Ramos (cell line): ENCODE results near the gene EMCN.
"Not testable (repeated sequence)": the region's sequence is repeated elsewhere in the genome, so short reads cannot be mapped to it uniquely, and the experiment has no call there.

Experiments used
- in situ Hi-C: fragments of 300-500 bp; cut with MboI; formaldehyde crosslinking; loops from one replicate; pipeline ENCODE4 v1.14.3; 2022; ENCODE audit warnings: low sequenced_read_pairs; ENCODE audit not compliant: unreplicated experiment

Gene EMCN

DNA sequence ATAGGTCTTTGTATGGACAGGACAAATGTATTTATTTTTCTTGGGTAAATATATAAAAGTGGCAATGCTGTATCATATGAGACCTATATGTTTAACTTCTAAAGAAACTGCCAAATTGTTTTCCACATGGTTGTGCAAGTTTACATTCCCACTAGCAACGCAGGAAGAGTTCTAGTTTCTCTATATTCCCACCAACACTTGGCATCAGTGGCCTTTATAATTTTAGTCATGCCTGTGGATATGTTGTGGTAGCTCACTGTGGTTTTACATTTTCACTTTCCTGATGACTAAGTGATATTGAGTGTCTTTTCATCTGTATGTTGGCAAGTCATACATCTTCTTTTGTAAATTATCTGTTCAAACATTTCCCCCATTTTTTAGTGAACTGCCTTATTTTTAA lies 126.0 kb downstream of the EMCN start:
- in situ Hi-C loops, result no loop called here

DNA sequence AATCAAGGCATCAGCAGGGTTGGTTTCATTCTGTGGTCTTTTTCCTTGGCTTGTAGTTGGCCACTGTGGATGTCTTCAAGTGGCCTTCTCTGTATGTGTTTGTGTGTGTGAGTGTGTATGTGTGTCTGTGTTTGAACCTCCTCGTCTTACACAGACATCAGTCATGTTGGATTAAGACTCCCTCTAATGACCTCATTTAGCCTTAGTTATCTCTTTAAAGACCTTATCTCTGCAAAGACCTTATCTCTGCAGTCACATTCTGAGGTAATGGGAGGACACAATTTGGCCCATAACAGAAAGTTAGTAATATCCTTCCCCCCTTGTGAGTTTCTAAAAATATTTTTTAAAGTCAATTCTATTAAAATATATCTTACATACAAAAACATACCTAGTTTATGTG lies 126.7 kb downstream of the EMCN start:
- in situ Hi-C loops, result no loop called here

- in situ Hi-C loops, result no loop called here
These were observed 131.6 kb downstream of the EMCN start for GRCh38 chr4:100386270-100386669.

- in situ Hi-C loops, result not testable (repeated sequence)
These were observed 137.4 kb downstream of the EMCN start for GRCh38 chr4:100380401-100380800.

GRCh38 chr4:100379583-100380105 lies 138.2 kb downstream of the EMCN start:
- in situ Hi-C loops, result no loop called here

- in situ Hi-C loops, result no loop called here
These were observed 145.4 kb downstream of the EMCN start for GRCh38 chr4:100372432-100372831.

- in situ Hi-C loops, result no loop called here
These were observed 148.0 kb downstream of the EMCN start for GRCh38 chr4:100369871-100370270.

- in situ Hi-C loops, result no loop called here
These were observed 150.4 kb downstream of the EMCN start for GRCh38 chr4:100367451-100367850.

DNA sequence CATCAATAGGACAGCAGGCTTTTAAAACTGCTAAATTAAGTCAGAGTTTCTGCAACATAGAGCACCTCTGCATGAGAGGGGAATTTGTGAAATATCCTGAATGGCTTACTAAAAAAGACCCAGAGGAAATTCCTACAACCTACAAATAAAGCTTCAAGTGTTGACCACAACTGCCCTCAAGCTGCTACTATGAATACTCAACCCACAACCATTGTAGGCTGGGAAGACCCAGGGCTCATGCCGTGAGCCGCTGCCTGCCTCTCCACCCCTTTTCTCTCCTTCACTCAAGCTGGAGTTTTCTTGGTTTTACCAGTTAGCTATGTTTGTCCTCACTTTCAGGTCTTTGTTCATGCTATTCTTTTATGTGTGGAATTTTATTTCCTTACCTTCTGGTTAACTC lies 151.6 kb downstream of the EMCN start:
- in situ Hi-C loops, result no loop called here

DNA sequence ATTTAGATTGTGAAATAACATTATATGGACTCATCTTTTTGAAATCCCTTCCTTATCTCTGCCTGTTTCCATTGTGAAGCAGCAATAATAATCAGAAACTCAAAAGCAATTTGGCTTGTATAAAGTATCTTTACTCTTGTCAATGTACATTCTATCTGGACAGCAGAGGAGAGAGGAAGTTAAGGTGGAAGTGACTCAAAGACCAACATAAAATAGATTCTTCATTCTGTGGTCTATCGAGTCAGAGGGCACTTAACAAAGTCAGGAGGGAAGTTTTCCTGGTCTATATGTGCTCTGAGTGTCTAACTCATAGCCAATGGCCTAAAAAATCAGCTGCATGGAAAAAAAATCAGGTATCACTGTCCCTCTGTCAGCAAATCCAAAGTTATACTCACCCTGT lies 155.5 kb downstream of the EMCN start:
- in situ Hi-C loops, result no loop called here

DNA sequence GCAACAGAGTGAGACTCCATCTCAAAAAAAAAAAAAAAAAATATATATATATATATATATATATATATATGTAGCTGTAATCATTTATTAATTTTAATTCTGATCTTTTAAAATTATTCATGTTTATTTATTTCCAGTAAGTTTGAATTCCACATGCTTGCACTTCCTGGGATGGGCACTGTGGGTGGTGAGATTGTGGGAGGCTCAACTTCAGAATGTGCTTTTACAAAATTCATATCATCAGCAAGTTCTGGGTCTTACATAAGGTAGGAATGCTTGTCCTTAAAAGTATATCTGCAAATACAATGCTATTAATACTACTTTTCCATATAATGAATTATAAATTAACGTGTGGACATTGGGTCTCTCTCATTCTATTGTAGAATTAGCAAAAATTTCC lies 156.5 kb downstream of the EMCN start:
- in situ Hi-C loops, result no loop called here

DNA sequence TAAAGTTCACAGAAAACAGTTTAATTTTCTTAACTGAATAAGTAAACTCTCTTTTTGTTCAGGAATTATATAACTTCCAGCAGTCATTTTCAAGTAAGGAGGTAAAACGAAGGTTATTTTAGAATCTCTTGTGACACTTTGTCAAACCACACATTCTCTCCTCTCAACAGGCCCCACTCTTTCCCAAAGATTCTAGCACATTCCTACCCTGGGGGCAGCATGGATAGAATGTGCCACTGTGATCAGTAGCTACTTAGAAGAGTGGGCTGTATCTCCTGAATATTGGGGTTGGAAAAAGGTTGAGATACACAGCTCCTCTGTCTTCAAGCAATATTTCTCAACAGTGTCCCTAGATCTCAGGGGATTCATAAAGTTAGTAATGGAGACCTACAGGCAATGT lies 157.6 kb downstream of the EMCN start:
- in situ Hi-C loops, result no loop called here

DNA sequence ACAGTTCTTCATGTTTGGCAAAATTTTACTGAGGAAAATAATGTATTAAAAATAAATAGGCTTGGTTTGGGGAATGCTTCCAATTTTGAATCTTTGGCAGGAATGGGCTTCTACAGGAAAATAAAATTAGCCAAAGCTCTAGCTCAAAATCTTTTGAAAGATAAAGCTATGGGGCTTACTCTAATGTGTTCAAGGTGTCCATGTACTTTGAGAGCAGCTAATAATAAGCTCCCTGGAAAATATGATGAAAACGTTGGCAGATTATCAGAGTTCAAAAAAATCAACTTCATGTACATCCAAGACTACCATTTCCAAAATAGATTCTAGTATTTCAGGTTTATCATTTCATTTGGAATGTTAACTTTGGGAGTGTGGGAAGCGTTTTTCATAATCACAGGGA lies 158.4 kb downstream of the EMCN start:
- in situ Hi-C loops, result no loop called here

- in situ Hi-C loops, result no loop called here
These were observed 160.3 kb downstream of the EMCN start for GRCh38 chr4:100357542-100357941.

DNA sequence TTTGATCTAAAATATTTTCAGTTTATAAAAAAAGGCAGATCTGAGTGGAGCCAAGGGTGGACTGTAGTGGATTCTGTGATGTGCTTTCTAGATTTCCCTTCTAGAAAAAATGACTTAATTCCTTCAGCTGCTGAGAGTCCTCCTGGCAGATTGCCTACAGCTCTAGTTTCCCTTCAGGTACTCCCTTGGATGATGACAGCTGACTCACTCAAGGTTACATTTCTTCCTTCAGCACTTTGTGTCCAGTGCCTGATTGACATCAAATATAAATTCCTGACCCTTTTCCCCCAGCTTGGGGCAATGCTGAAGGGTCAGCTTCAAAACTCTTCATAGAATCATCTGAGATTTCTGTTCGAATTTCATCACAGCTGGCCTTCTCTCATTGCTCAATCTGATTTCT lies 161.7 kb downstream of the EMCN start:
- in situ Hi-C loops, result no loop called here

- in situ Hi-C loops, result not testable (repeated sequence)
These were observed 165.5 kb downstream of the EMCN start for GRCh38 chr4:100352352-100352751.

DNA sequence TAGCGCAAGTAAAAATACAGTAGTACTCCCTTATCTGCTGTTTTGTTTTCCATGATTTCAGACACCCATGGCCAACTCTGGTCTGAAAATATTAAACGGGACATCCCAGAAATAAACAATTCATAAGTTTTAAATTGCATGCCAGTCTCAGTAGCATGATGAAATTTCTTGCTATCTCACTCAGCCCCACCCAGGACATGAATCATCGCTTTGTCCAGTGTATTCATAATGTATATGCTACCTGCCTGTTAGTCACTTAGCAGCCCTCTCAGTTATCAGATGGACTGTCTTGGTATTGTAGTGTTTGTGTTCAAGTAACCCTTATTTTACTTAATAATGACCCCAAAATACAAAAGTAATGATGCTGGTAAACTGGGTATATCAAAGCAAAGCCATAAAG lies 169.3 kb downstream of the EMCN start:
- in situ Hi-C loops, result no loop called here

GRCh38 chr4:100347241-100347640 lies 170.6 kb downstream of the EMCN start:
- in situ Hi-C loops, result no loop called here

DNA sequence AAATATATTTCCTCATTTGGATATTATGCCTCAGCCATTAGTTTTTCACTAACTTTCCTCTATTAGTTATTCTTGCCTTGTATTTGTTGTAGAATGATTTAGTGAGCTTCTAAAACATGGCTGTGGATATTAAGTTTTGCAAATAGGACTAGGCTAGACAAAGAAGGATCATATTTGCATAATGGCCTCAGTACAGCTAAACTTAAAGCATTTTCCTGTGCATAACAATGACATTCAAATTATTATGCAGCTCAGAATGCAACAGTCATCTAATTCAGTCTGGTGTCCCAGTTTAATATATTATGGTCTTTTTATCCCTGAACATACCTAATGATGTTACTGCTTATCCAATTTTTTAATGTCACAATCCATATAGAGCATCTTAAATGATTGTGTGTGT lies 172.2 kb downstream of the EMCN start:
- in situ Hi-C loops, result no loop called here
